WTC11 (cell line): ENCODE results near the gene SLC19A2. TPM values are rescaled to one million over a fixed set of nuclear protein-coding genes. Genes with fewer than 3 reads are reported as not detected.

Source experiments
- ATAC-seq: fragments of 200-7000 bp; cut with Tn5 transposase; 2 replicates; pipeline ENCODE4 v1.10.0; 2021; ENCODE audit warnings: mild to moderate bottlenecking, moderate library complexity
- CTCF ChIA-PET: fragments of 300-600 bp; sonication (Branson Sonifier 250); formaldehyde crosslinking; loops from one replicate; lab custom pipeline; 2021; ENCODE audit warnings: antibody characterized with exemption; lab: Charles Lee
- POLR2A ChIA-PET: fragments of 350-600 bp; sonication (Branson Sonifier 250); formaldehyde crosslinking; loops from one replicate; lab custom pipeline; 2021; ENCODE audit warnings: antibody characterized with exemption; lab: Charles Lee
- DNase-seq: peaks from one replicate; pipeline ENCODE4 v3.0.0; 2021; ENCODE audit warnings: low spot score
- H3K27ac Mint-ChIP-seq: 2 replicates; pipeline ENCODE4 v1.8.0; 2021; ENCODE audit warnings: mixed read lengths
- H3K27me3 Mint-ChIP-seq: 2 replicates; pipeline ENCODE4 v1.8.0; 2021; ENCODE audit warnings: low read depth, mild to moderate bottlenecking, moderate library complexity, mixed read lengths
- H3K36me3 Mint-ChIP-seq: 2 replicates; pipeline ENCODE4 v1.8.0; 2021; ENCODE audit warnings: mixed read lengths
- H3K4me1 Mint-ChIP-seq: 2 replicates; pipeline ENCODE4 v1.8.0; 2022; ENCODE audit warnings: mixed read lengths
- H3K4me3 Mint-ChIP-seq: 2 replicates; pipeline ENCODE4 v1.8.0; 2021; ENCODE audit warnings: mild to moderate bottlenecking, moderate library complexity, mixed read lengths
- H3K9me3 Mint-ChIP-seq: 2 replicates; pipeline ENCODE4 v1.8.0; 2021; ENCODE audit warnings: mixed read lengths
- ATF6 ChIP-seq: sonication (generic); formaldehyde crosslinking; IDR thresholded peaks from 2 replicates; pipeline ENCODE4 v1.8.1; 2023; ENCODE audit warnings: mild to moderate bottlenecking, missing genetic modification reagents
- CBFB ChIP-seq: sonication (generic); formaldehyde crosslinking; IDR thresholded peaks from 2 replicates; pipeline ENCODE4 v1.8.1; 2022; ENCODE audit warnings: mild to moderate bottlenecking, low read depth, missing genetic modification reagents
- CDX4 ChIP-seq: fragments of 250-450 bp; sonication (Bioruptor Pico); IDR thresholded peaks from 2 replicates; pipeline ENCODE4 v1.9.0; 2021; ENCODE audit warnings: moderate library complexity, mild to moderate bottlenecking, inconsistent platforms, borderline replicate concordance
- CREM ChIP-seq: sonication (generic); formaldehyde crosslinking; IDR thresholded peaks from 2 replicates; pipeline ENCODE4 v1.8.1; 2022; ENCODE audit warnings: mild to moderate bottlenecking, missing genetic modification reagents, moderate library complexity
- ESRRA ChIP-seq: sonication (generic); formaldehyde crosslinking; IDR thresholded peaks from 2 replicates; pipeline ENCODE4 v1.8.1; 2022; ENCODE audit warnings: mild to moderate bottlenecking, missing genetic modification reagents, borderline replicate concordance
- ETV6 ChIP-seq: sonication (generic); formaldehyde crosslinking; IDR thresholded peaks from 2 replicates; pipeline ENCODE4 v1.8.1; 2022; ENCODE audit warnings: mild to moderate bottlenecking, missing genetic modification reagents
- FOXP1 ChIP-seq: sonication (generic); formaldehyde crosslinking; IDR thresholded peaks from 2 replicates; pipeline ENCODE4 v1.8.0; 2022; ENCODE audit warnings: missing genetic modification reagents, mild to moderate bottlenecking, moderate library complexity, borderline replicate concordance
- GABPB1 ChIP-seq: sonication (generic); formaldehyde crosslinking; IDR thresholded peaks from 2 replicates; pipeline ENCODE4 v1.8.1; 2023; ENCODE audit warnings: mild to moderate bottlenecking, missing genetic modification reagents
- GRHL2 ChIP-seq: fragments of 250-450 bp; sonication (Bioruptor Pico); IDR thresholded peaks from 2 replicates; pipeline ENCODE4 v1.8.0; 2022; ENCODE audit warnings: mild to moderate bottlenecking, moderate library complexity; ENCODE audit not compliant: insufficient replicate concordance, severe bottlenecking
- HMGA2 ChIP-seq: fragments of 250-450 bp; sonication (Bioruptor Pico); IDR thresholded peaks from 2 replicates; pipeline ENCODE4 v1.4.0; 2021; ENCODE audit warnings: mild to moderate bottlenecking, moderate library complexity
- IRF1 ChIP-seq: sonication (generic); formaldehyde crosslinking; IDR thresholded peaks from 2 replicates; pipeline ENCODE4 v1.8.0; 2023; ENCODE audit warnings: missing genetic modification reagents
- JUN ChIP-seq: sonication (generic); formaldehyde crosslinking; IDR thresholded peaks from 2 replicates; pipeline ENCODE4 v1.8.0; 2023; ENCODE audit warnings: mild to moderate bottlenecking, missing genetic modification reagents
- KAT7 ChIP-seq: sonication (generic); formaldehyde crosslinking; IDR thresholded peaks from 2 replicates; pipeline ENCODE4 v1.8.1; 2023; ENCODE audit warnings: missing genetic modification reagents, mild to moderate bottlenecking, borderline replicate concordance
- MAX ChIP-seq: sonication (generic); formaldehyde crosslinking; IDR thresholded peaks from 2 replicates; pipeline ENCODE4 v1.8.0; 2022; ENCODE audit warnings: mild to moderate bottlenecking, missing genetic modification reagents
- MLX ChIP-seq: sonication (generic); formaldehyde crosslinking; IDR thresholded peaks from 2 replicates; pipeline ENCODE4 v1.8.1; 2023; ENCODE audit warnings: mild to moderate bottlenecking, missing genetic modification reagents, moderate library complexity
- PREB ChIP-seq: sonication (generic); formaldehyde crosslinking; IDR thresholded peaks from 2 replicates; pipeline ENCODE4 v1.8.1; 2022; ENCODE audit warnings: mild to moderate bottlenecking, missing genetic modification reagents, moderate library complexity, borderline replicate concordance
- PRRX2 ChIP-seq: fragments of 250-450 bp; sonication (Bioruptor Pico); IDR thresholded peaks from 2 replicates; pipeline ENCODE4 v1.8.0; 2021; ENCODE audit warnings: mild to moderate bottlenecking
- SP1 ChIP-seq: sonication (generic); formaldehyde crosslinking; conservative IDR thresholded peaks from 2 replicates; pipeline ENCODE4 v1.8.1; 2022; ENCODE audit warnings: missing genetic modification reagents
- TCF7 ChIP-seq: sonication (generic); formaldehyde crosslinking; IDR thresholded peaks from 2 replicates; pipeline ENCODE4 v1.8.0; 2022; ENCODE audit warnings: mild to moderate bottlenecking, low read depth, missing genetic modification reagents, moderate library complexity
- USF1 ChIP-seq: sonication (generic); formaldehyde crosslinking; IDR thresholded peaks from 2 replicates; pipeline ENCODE4 v1.8.0; 2022; ENCODE audit warnings: mild to moderate bottlenecking, missing genetic modification reagents
- USF2 ChIP-seq: sonication (generic); formaldehyde crosslinking; IDR thresholded peaks from 2 replicates; pipeline ENCODE4 v1.8.1; 2023; ENCODE audit warnings: mild to moderate bottlenecking, missing genetic modification reagents, moderate library complexity
- ZNF425 ChIP-seq: fragments of 250-450 bp; sonication (Bioruptor Pico); conservative IDR thresholded peaks from 2 replicates; pipeline ENCODE4 v1.9.0; 2021; ENCODE audit warnings: mild to moderate bottlenecking
- ZSCAN18 ChIP-seq: fragments of 250-450 bp; sonication (Bioruptor Pico); IDR thresholded peaks from 2 replicates; pipeline ENCODE4 v2.1.2; 2022; ENCODE audit warnings: mild to moderate bottlenecking, moderate library complexity
- total RNA-seq: library from RNA; stranded (reverse); gene quantifications from 3 replicates; pipeline ENCODE4 v1.2.3, GENCODE V29; 2021

Gene SLC19A2
- total RNA-seq, 1 experiment from 2014 or later: 15.8 TPM

GRCh38 chr1:169457443-169457842, 28.3 kb downstream of the SLC19A2 start:
- TF ChIP-seq SP1: no peak
- no peak for TF ChIP-seq USF2 (CRISPR knock-in tag)
- no peak for TF ChIP-seq ZSCAN18 (CRISPR knock-in tag)
- no peak for TF ChIP-seq USF1 (CRISPR knock-in tag)
- TF ChIP-seq MAX (CRISPR knock-in tag): no peak
- TF ChIP-seq ATF6 (CRISPR knock-in tag): no peak
- no peak for TF ChIP-seq CBFB (CRISPR knock-in tag)
- TF ChIP-seq PRRX2 (CRISPR knock-in tag): no peak
- TF ChIP-seq HMGA2: no peak
- TF ChIP-seq FOXP1 (CRISPR knock-in tag): no peak
- no peak for TF ChIP-seq GRHL2 (CRISPR knock-in tag)
- TF ChIP-seq GABPB1: no peak
- TF ChIP-seq CREM (CRISPR knock-in tag): no peak
- no peak for TF ChIP-seq CDX4 (CRISPR knock-in tag)
- TF ChIP-seq KAT7: no peak
- TF ChIP-seq MLX (CRISPR knock-in tag): no peak
- no peak overlapping the region for H3K27ac Mint-ChIP-seq
- H3K4me3 Mint-ChIP-seq: no peak overlapping the region
- no peaks in the 10 kb centered on the region for H3K27me3 Mint-ChIP-seq
- ChIA-PET POLR2A (no interaction called here), CTCF (no interaction called here)
- peaks cover 18% of the 10 kb centered on the region for H3K9me3 Mint-ChIP-seq
- H3K4me1 Mint-ChIP-seq: peaks cover 8% of the 10 kb centered on the region
- DNase-seq (no peak), ATAC-seq (no peak)
- H3K36me3 Mint-ChIP-seq: peaks cover 7% of the 10 kb centered on the region

GRCh38 chr1:169456029-169456428, 29.7 kb downstream of the SLC19A2 start:
- DNase-seq (no peak), ATAC-seq (no peak)
- ChIA-PET CTCF (no interaction called here), POLR2A (no interaction called here)
- no peak for TF ChIP-seq ZNF425 (CRISPR knock-in tag)
- no peak for TF ChIP-seq ESRRA (CRISPR knock-in tag)
- no peak for TF ChIP-seq PREB (CRISPR knock-in tag)
- TF ChIP-seq ETV6 (CRISPR knock-in tag): no peak
- no peak for TF ChIP-seq USF2 (CRISPR knock-in tag)
- TF ChIP-seq TCF7 (CRISPR knock-in tag): no peak
- no peak for TF ChIP-seq USF1 (CRISPR knock-in tag)
- no peak for TF ChIP-seq IRF1
- no peak for TF ChIP-seq JUN
- TF ChIP-seq, all 79 proteins: peak for 0
- Mint-ChIP-seq H3K36me3 (peaks cover 7% of the 10 kb centered on the region), H3K9me3 (peaks cover 18% of the 10 kb centered on the region), H3K4me3 (no peak overlapping the region), H3K27me3 (no peaks in the 10 kb centered on the region; the same call in 1 of the 2 replicates), H3K4me1 (peaks cover 4% of the 10 kb centered on the region), H3K27ac (no peak overlapping the region)
